Gastroesophageal sphincter (tissue), 4 donors: Measurements from ENCODE around the gene APMAP. TPM values are rescaled to one million over a fixed set of nuclear protein-coding genes. Genes with fewer than 3 reads are reported as not detected.

ENCODE experiments used
- ATAC-seq: fragments of 150-250 bp; one replicate; pipeline ENCODE4 v1.9.1; 2016; ENCODE audit warnings: mild to moderate bottlenecking, moderate library complexity
- H3K27ac ChIP-seq, 4 donors: fragments of 200-600 bp; sonication (generic) in 3 of 4; 1 replicate in 3 of 4; 2 replicates in 1 of 4; pipeline ENCODE4 v1.5.1; 2016 to 2019
- H3K27me3 ChIP-seq: fragments of 200-600 bp; sonication (generic); one replicate; pipeline ENCODE4 v1.5.1; 2019
- H3K36me3 ChIP-seq, 2 donors: fragments of 200-600 bp; sonication (generic); one replicate each; pipeline ENCODE4 v1.5.1; 2019; ENCODE audit warnings: control low read depth in 1 of 2
- H3K4me1 ChIP-seq, 3 donors: fragments of 200-600 bp; sonication (generic); 1 replicate in 2 of 3; 2 replicates in 1 of 3; pipeline ENCODE4 v1.5.1; 2016 to 2019; ENCODE audit warnings: control low read depth in 2 of 3
- H3K4me3 ChIP-seq, 2 donors: fragments of 200-600 bp; sonication (generic); one replicate each; pipeline ENCODE4 v1.5.1; 2019; ENCODE audit warnings: mild to moderate bottlenecking in 1 of 2, moderate library complexity in 1 of 2
- H3K9me3 ChIP-seq, 3 donors: fragments of 200-600 bp; sonication (generic); one replicate each; pipeline ENCODE4 v1.5.1; 2017 to 2019; ENCODE audit warnings: control low read depth in 2 of 3
- CTCF ChIP-seq, 4 experiments: fragments of 200-600 bp in 2 of 4; fragments of 450-650 bp in 2 of 4; sonication (generic) in 1 of 4; IDR thresholded peaks; one replicate each; pipeline ENCODE4 v1.5.1; 2017 to 2019; ENCODE audit warnings: antibody characterized with exemption in 4 of 4, mild to moderate bottlenecking in 2 of 4, moderate library complexity in 2 of 4
- EP300 ChIP-seq: sonication (generic); formaldehyde crosslinking; IDR thresholded peaks from one replicate; pipeline ENCODE4 v1.6.1; 2017; ENCODE audit warnings: antibody characterized with exemption, mild to moderate bottlenecking
- POLR2A ChIP-seq, 2 donors: fragments of 450-650 bp; IDR thresholded peaks; one replicate each; pipeline ENCODE4 v1.6.1; 2017; ENCODE audit warnings: antibody characterized with exemption in 2 of 2, mild to moderate bottlenecking in 2 of 2, moderate library complexity in 1 of 2
- POLR2AphosphoS5 ChIP-seq: sonication (generic); formaldehyde crosslinking; IDR thresholded peaks from one replicate; pipeline ENCODE4 v1.6.1; 2017; ENCODE audit warnings: antibody characterized with exemption
- WGBS, 2 donors: methylation state at CpG; one replicate each; pipeline ENCODE4 v1.1.5; 2018; ENCODE audit warnings: low coverage in 1 of 2; 5-methylcytosine and 5-hydroxymethylcytosine counted together
- total RNA-seq, 4 donors: library from RNA; depleted of rRNA; stranded (reverse); fragments of >200 nt; gene quantifications; one replicate each; pipeline ENCODE4 v1.1.0, GENCODE V29; 2016

The APMAP gene
- total RNA-seq, 4 donors from 2014 or later: 24.3 to 46.8 (median 35.9) TPM

- H3K4me1 ChIP-seq: no peaks in the 10 kb centered on the region
- no peak for ATAC-seq
- H3K27ac ChIP-seq: no peak overlapping the region
- H3K4me3 ChIP-seq: no peak overlapping the region
- WGBS, 2 donors: 77 to 89% methylated on average over 1 to 3 of the region's 3 CpGs
- H3K36me3 ChIP-seq: no peaks in the 10 kb centered on the region
- peaks cover under 1% of the 10 kb centered on the region for H3K27me3 ChIP-seq
- no peak for TF ChIP-seq POLR2AphosphoS5
- no peak for TF ChIP-seq EP300
- no peak for TF ChIP-seq CTCF (IDR thresholded peaks at IDR 0.05)
- no peak for TF ChIP-seq POLR2A (IDR thresholded peaks at IDR 0.05)
- peaks cover 0 to 43% (median 0%) of the 10 kb centered on the region in 3 donors for H3K9me3 ChIP-seq
Measured at GRCh38 chr20:24943731-24944130, 48.8 kb downstream of the APMAP start.

- Histone ChIP-seq H3K27me3 (no peaks in the 10 kb centered on the region), H3K27ac (no peak overlapping the region), H3K4me3 (no peak overlapping the region), H3K4me1 (no peaks in the 10 kb centered on the region), H3K36me3 (no peaks in the 10 kb centered on the region), H3K9me3 (peaks cover 0 to 43% (median 0%) of the 10 kb centered on the region in 3 donors)
- TF ChIP-seq POLR2A (IDR thresholded peaks at IDR 0.05): no peak
- TF ChIP-seq EP300: no peak
- TF ChIP-seq CTCF (IDR thresholded peaks at IDR 0.05): no peak
- TF ChIP-seq POLR2AphosphoS5: no peak
- no peak for ATAC-seq
- WGBS, 2 donors: no CpG with 5 or more reads among the region's 4 CpGs
Measured at GRCh38 chr20:24943196-24943595, 49.4 kb downstream of the APMAP start.

- no peak for ATAC-seq
- no peaks in the 10 kb centered on the region for H3K36me3 ChIP-seq
- H3K4me1 ChIP-seq: no peaks in the 10 kb centered on the region
- 89% methylated on average over 3 of the region's 6 CpGs; no CpG with 5 or more reads in 1 of the 2 donors for WGBS, 2 donors
- no peak overlapping the region for H3K27ac ChIP-seq
- H3K4me3 ChIP-seq: no peak overlapping the region
- no peaks in the 10 kb centered on the region for H3K27me3 ChIP-seq
- TF ChIP-seq POLR2A (IDR thresholded peaks at IDR 0.05) (no peak), EP300 (no peak), POLR2AphosphoS5 (no peak), CTCF (IDR thresholded peaks at IDR 0.05) (no peak)
- H3K9me3 ChIP-seq: peaks cover 0 to 41% (median 0%) of the 10 kb centered on the region in 3 donors
Measured at GRCh38 chr20:24942679-24943078, 49.9 kb downstream of the APMAP start.

- Histone ChIP-seq H3K4me3 (no peak overlapping the region), H3K36me3 (no peaks in the 10 kb centered on the region), H3K9me3 (peaks cover 0 to 32% (median 0%) of the 10 kb centered on the region in 3 donors)
Measured at GRCh38 chr20:24939036-24939435, 53.5 kb downstream of the APMAP start.

More at GRCh38 chr20:24939036-24939435, 53.5 kb downstream of the APMAP start:
- WGBS, 2 donors: 57 to 85% methylated on average over 1 to 4 of the region's 4 CpGs
- no peaks in the 10 kb centered on the region for H3K27me3 ChIP-seq
- ATAC-seq: no peak
- H3K27ac ChIP-seq: no peak overlapping the region
- TF ChIP-seq POLR2A (IDR thresholded peaks at IDR 0.05): no peak
- TF ChIP-seq EP300: no peak
- TF ChIP-seq CTCF (IDR thresholded peaks at IDR 0.05): no peak
- no peaks in the 10 kb centered on the region for H3K4me1 ChIP-seq
